Activated T-helper 1 cell treated with anti-CD3 and anti-CD28 coated beads, Interleukin-2, amount 50 U/mL, for 16 hours (primary cell): ENCODE results near the gene MVD.

Experiments used
- DNase-seq, 2 donors: peaks; one replicate each; pipeline ENCODE4 v3.0.0-alpha.2; 2020; ENCODE audit warnings: low read depth in 1 of 2, low spot score in 1 of 2

Gene MVD

DNA sequence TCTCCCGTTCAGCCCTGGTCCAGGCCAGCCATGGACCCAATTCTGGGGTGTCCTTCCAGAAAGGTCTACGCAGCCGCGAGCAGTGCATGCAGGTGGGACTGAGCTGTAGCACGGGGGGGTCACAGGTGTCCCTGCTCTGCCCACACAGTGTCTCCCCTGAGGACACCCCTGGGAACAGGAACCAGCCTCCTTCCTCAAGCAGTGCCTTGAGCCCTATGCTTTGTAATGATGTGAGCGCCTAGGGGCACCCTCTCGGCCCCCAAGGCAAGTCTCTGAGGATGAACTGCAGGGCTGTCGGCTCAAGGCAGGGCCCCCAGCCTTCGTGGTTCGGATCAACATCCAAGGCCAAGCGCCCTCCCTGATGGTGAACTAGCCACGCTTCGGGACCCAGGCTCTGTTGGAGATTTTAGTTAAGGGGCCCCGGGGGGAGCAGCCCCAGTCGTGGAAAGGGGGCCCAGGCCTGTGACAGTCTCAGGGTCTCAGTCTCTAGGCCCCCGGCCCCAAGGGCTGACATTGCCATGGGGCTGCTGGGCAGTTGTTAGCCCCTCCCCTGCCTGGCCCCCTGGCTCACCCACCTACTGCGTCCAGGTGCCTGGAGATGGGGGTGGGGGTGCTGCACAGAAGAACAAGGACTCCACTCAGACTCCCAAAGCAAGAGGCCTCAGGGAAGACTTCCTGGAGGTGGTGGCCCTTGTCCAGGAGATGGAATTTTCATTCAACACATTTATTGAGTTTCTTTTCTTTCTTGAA lies 22.2 kb downstream of the MVD start:
- no peak for DNase-seq

DNA sequence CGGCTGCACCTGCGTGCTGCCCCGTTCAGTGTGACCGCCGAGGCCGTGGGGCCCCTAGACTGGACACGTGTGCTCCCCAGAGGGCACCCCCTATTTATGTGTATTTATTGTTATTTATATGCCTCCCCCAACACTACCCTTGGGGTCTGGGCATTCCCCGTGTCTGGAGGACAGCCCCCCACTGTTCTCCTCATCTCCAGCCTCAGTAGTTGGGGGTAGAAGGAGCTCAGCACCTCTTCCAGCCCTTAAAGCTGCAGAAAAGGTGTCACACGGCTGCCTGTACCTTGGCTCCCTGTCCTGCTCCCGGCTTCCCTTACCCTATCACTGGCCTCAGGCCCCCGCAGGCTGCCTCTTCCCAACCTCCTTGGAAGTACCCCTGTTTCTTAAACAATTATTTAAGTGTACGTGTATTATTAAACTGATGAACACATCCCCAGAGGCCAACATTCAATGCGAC lies 22.8 kb downstream of the MVD start:
- no peak for DNase-seq

DNA sequence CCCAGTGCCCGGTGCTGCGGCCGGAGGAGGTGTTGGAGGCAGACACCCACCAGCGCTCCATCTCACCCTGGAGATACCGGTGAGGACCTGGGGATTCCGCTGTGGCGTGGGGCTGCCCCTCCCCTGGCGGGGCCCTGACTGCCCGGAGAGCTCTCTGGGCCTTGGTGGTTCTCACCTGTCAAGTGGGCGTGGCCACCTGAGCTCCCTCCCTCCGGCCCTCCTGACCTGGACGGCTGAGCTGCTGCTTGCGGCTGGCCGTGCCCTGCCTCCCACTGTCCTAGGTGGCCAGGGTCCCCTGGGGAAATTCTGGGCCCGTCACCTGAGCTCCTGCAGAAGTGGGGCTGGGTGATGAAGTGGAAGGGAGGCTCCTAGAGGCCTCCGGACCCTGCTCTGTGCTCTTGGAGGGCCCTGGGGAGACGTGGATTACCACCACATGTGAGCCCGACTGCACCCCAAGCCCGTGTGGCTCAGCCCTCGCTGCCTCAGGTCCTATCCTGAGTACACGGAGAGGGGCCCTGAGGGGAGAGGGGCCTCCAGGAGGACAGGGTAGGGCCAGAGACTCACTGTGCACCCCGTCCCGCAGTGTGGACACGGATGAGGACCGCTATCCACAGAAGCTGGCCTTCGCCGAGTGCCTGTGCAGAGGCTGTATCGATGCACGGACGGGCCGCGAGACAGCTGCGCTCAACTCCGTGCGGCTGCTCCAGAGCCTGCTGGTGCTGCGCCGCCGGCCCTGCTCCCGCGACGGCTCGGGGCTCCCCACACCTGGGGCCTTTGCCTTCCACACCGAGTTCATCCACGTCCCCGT lies 23.5 kb downstream of the MVD start:
- DNase-seq: no peak

DNA sequence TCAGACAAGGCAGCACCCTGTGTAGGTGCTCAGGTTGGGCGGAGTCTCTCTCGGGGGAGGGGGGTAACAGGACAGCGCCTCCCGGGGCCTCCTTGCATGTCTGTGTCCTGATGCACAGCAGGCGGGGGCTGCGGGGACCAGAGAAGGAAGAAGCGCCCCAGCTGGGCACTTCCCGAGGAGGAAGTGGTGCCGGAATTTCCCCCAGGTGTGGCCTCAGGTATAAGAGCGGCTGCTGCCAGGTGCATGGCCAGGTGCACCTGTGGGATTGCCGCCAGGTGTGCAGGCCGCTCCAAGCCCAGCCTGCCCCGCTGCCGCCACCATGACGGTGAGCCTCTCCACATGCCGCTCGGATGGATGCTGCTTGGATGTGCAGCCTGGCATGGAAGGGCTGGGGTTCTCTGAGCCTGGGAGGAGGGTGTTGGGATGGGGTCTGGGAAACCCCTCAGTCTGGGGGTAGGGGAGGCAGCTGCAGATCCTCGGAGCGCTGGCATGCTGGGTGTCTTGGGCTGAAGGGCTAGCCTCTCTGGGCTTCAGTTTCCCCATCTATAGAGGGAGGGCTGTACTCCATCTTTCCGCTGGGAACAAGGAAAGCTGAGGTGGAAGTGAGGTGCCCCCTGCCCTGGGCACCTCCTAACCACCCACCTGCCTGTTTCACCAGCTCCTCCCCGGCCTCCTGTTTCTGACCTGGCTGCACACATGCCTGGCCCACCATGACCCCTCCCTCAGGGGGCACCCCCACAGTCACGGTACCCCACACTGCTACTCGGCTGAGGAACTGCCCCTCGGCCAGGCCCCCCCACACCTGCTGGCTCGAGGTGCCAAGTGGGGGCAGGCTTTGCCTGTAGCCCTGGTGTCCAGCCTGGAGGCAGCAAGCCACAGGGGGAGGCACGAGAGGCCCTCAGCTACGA lies 24.3 kb downstream of the MVD start, which contains the start of gene IL17C:
Gene IL17C, plus strand, starts transcription at position 250 of the 908 bp plus-strand sequence. Its CDS starts 70 bp downstream, at position 320.
- DNase-seq: no peak

DNA sequence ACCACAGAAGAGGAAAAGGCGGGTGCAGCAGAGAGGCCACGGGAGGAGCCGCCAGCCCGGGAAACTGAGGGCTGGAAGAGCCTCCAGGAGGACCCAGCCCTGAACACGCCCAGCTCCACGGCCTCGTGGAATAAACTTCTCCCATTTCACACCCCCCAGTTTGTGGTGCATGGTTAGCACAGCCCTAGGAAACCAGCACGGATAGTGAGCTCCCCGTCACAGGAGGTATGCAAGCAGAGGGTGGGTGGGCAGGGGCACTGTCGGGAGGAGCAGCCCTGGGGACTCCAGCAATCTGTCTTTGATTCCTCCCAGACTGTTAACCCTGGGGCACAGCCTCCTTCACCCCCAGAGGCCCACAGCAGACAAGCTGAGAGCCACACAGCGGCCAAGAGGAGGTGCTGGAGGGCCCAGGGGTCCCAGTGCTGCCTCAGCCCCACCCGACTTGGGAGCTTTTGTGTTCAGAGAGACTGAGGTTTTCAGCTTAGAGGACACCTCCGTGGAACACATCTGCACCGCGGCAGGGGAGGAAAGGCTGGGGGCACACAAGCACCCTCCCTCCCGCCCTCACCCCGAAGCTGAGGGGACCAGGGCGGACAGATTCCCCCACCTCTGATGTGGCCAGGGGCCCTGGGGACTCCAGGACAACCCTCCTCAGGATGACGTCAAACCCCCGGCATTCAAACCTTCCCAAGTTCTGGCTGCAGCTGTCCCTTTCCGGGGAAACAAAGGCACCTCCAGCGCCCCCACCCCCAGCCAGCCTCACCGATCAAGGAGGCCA lies 26.2 kb downstream of the MVD start:
- DNase-seq: no peak

DNA sequence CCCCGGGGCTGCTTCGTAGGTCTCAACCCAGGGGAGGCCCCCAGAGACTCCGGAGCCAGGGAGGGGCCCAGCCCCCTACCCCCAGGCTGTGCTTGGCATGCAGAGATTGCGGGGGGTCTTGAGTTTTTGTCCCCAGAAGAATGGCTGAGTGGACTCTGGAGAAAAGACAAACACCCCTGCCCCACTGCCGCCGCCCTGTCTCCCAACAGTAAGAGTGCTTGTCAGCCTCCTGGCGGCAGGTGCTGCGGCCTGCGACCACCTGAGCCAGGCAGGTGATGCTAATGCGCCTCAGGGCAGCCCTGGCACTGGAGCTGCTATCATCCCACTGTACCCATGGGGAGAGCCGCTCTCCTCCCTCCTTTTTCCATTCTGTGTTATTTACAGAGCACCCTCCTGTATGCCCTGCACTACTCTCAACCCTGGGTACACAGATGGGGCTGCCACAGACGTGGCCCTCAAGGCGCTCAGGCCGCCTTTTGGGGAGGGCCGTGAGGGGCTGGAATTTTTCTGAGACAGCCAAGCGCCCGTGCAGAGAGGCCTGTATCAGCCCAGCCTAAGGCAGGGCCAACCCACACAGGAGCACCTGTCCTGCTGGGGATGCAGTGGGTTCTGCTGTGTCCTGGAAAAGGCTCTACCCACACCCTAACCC lies 27.1 kb downstream of the MVD start:
- DNase-seq: no peak

DNA sequence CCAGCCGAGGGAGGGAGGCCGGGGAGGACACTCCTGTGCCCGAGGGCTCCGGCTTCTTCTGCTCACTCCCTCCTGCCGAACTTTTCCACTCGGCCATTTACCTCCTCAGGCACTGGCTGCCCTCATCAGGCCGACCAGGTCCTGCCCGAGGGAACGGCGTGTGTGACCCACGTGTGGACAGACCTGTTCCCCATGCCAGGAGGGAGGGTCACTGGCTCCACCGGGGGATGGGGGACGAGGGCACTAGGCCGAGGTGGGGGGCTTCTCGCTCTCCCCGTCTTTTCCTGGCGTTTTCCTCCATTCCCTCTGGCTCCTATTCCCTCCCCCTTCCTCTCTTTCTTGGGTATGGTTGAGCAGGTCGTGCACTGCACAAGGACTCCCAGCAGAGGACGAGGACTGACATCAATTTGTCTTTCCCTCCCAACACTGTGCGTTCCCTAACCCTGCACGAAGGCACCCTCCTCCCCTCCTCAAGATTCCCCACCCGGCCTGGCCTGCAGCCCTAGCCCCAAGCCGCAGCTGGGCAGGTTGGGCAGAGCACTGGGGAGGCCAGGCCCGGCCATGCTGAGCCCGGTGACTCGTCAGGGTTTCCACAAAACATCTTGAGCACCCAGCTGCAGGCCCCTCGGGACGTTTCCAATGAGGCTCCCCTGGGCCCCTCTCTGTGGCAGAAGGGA lies 27.8 kb downstream of the MVD start:
- DNase-seq: no peak

DNA sequence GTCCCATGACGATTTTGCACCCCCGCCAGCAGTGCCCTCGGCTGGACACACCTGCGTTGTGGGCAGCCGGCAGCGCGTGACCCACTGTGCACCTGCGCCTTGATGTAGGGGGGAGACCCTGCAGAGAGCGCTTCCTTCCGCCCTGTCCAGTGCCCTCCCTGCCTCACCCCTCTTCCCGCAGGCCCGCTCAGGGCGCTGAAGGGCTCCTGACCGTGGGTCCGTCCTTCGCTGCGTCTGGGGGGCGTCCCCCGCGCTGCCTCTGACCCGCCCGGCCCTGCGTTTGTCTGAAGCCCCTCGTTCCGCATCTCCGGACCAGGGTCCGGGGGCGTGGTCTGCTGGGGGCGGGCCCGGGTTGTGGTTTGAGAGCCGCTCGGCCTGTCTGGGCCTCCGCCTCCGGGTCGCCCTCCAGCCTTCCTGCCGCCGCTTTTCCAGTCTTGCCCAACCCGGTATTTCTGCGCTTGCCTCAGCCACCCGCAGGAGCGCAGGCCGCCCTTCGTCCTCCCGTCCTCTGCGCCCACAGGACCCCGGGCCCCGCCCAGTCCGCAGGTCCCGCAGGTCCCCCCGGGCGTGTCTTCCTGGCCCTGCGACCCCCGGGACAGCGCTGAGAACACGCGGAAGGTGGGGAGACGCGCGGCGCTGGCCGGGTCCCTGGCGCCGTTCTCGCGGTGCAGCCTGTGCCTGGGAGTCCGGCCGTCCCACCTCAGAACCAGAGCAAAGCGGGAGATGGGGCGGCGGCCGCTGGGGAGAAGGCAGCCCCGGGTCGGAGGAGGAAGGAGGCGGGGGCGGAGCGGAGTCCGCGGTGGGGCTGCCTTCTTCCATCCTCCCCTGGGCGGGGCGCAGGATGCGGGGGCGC lies 28.5 kb downstream of the MVD start:
- no peak for DNase-seq

DNA sequence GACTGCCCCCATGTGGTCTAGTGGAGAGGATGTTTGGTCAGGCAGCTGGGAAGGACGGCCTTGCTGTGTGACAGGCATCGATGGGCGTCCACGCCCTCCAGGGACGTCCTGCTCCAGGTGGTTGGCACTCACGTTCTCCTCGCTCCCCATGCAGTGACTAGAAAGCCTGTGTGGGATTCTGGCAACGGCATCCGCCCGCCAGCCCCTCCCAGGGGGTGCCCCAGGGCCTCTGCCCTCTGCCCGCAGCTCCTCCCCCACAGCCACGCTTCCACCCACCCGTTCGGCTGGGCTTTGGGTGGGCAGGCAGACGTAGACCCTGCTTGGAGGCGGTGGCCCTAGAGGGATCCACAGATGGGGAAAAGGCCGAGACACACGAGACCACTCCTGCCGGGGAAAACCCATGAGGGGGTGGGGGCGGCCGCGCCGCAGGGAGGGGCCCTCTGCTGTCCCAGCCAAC lies 29.2 kb downstream of the MVD start:
- peak; percentile 18 to 35 for DNase-seq

DNA sequence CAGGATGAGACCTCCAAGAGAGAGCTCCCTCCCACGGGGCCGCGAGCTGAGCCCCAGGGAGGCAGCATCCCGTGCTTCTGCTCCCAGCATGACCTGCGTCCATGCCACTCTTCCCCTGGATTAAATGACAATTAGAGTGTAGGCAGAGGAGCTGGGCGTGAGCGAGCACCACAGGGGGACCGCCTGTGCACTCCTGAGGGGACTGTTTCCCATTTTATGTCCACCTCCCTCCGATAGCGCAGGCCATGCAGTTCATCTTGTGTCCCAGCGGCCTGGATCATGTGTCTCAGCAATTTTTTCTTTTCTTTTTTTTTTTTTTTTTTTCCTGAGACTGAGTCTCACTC lies 30.3 kb downstream of the MVD start:
- DNase-seq: no peak

DNA sequence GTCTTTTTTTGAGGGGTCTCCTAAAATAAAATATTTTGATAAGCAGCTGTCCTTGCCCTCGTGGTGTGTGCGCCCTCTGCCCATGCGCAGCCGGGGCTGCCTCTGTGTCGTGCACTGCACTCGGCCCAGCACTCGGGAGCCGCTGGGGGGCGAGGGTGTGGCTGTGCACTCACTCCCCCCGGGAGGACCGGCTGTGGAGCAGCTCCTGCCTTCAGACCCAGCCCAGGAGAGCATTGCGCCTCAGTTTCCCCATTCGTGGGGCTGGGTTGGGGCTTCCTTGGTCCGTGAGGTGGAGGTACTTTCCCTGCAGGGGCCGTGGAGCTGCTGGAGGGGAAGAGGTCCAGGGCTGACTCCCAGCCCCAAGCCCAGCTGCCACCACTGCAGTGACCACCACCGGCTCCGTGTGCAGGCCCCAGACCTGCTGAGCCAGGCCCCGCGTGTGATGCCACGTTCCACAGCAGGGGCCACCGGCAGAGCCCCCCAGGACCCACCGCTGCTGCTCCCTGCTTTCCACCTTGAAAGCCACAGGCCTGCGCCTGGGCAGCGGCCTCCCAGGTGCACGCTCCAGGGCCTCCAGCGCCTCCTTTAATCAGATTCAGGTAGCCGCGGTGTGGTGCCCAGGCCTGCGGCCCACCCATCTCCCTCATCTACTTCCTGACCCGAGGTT lies 30.8 kb downstream of the MVD start:
- no peak for DNase-seq

DNA sequence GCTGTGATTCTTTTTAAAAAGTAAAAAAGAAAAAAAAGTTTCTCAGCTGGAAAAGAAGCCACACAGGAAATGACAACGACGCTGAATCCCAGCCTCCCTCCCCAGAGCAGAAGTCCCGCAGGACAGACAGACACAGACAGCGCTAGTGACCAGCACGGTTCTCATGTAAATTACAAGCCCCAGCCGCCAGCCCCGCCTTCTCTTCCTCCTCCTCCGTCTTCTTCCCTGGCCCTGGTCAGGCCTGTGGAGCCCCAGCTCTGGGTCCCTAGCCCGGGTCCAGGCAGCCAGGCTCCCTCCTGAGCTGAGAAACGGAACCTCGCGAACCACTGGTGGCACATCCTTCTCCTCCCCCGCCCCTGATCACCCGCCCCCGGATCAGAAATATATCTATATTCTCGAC lies 31.5 kb downstream of the MVD start:
- DNase-seq: no peak

DNA sequence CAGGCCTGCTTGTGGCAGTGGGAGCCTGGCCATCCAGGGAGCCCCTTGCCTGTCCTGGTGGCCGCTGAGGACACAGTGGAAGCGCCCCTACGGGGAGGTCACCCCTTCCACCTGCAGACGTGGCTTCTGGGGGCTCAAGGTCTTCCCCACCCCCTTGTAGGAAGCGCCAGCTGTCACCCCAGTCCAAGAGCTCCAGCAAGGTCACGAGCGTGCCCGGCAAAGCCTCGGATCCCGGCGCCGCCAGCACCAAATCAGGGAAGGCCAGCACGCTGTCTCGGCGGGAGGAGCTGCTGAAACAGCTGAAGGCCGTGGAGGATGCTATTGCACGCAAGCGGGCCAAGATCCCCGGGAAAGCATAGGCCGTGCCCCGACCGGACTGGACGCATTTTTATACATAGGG lies 31.9 kb downstream of the MVD start:
- DNase-seq: no peak

DNA sequence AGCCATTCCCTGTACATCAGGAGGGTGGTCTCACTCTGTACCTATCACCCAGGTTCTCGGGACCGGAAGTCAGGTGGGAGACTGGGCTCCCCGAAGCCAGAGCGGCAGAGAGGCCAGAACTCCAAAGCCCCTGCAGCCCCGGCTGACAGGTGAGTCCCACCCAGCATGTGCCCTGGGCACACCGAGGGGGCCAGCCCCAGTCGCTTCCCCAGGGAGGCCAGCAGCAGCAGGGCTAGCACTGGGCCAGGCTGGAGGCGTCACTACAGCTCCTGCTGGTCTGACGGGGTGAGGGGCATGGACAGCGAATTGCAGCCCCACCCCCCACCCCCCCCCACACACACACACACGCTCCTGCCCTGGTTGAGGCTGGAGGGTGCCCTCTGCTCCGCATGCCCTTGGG lies 32.5 kb downstream of the MVD start:
- DNase-seq: no peak

DNA sequence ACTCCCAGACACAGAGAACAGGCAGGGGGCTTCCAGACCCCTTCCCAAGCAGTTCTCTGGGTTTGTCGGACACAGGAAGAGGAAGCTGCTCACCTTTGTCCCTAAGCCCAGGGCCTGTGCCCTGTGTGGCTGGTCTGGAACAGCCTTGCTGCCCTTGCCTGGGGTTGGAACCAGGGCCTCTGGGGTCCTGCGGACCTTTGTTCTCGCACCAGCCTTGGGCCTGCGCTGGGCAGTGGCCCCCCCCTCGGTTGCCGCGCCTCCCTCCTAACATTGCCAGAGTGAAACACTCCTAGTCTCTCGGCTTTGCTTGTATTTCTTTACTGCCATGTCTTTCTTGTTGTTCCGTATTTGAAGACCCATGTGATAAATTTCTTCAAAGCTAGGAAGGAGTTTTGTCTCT lies 33.1 kb downstream of the MVD start:
- no peak for DNase-seq

DNA sequence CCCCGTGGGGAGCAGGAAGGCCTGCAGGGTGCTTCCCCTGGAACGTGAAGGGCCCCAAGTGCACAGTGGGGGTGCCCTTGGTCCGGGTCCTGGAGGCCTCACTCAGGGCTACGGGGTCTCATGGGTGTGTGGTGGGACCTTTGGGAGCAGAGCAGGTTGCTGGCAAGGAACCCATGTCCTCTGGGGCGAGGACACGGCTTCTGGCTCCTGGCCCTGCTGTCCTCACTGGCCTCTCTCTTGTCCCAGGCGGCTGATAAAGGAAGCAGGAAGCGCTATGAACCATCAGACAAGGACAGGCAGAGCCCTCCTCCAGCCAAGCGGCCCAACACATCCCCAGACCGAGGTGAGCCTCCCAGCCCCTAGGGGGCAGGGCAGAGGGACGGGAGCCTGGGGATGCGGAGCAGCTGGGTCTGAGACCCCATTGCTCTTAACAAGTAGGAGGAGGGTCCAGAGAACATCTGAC lies 34.3 kb downstream of the MVD start:
- DNase-seq: no peak

DNA sequence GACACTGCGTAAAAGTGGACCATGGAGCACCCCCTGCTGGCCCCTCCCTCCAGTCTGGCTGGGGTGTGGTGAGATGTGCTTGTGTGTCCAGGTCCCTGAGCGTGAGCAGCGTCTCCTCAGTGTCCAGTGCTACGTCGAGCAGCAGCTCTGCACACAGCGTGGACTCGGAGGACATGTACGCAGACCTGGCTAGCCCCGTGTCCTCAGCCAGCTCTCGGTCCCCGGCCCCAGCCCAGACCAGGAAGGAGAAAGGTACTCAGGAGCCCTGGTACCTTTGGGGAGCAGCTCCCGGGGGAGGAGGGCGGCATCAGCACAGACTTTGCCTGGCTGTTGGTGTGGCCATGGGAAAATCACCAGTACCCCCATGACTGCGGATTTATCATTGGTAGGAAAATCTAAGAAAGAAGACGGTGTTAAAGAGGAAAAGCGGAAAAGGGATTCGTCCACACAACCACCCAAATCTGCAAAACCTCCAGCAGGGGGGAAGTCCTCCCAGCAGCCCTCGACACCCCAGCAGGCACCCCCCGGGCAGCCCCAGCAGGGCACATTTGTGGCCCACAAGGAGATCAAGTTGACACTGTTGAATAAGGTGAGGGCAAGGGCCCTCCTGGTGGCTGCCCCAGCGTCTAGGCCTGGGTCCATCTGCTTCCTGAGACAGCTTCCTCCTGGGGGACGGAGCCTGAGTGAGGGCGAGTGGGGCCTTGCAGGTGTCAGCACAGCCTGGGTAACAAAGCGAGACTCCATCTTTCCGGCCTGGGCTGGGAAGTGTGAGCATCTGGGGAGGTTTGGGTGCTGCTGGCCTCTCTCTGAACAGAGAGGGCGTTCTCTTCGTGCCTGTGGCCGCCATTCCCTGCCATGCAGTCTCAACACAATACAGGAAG lies 35.1 kb downstream of the MVD start:
- DNase-seq: no peak
